ENCODE measurements around the gene GALNT18. TPM values are rescaled to one million over a fixed set of nuclear protein-coding genes. Genes with fewer than 3 reads are reported as not detected.

The GALNT18 gene
- total RNA-seq, 1 donor from 2014 or later, result 20.0 TPM

- no peak for DNase-seq (ENCODE audit: low spot score)
These were observed 33.6 kb downstream of the GALNT18 start for GRCh38 chr11:11588243-11588642.

- DNase-seq (ENCODE audit: low spot score), result no peak
These were observed 34.7 kb downstream of the GALNT18 start for GRCh38 chr11:11587122-11587521.

- DNase-seq (ENCODE audit: low spot score), result no peak
These were observed 35.3 kb downstream of the GALNT18 start for GRCh38 chr11:11586465-11586864.

- no peak for DNase-seq (ENCODE audit: low spot score)
These were observed 36.9 kb downstream of the GALNT18 start for GRCh38 chr11:11584937-11585336.

- DNase-seq (ENCODE audit: low spot score), result no peak
These were observed 37.3 kb downstream of the GALNT18 start for GRCh38 chr11:11584530-11584810.

GRCh38 chr11:11583801-11584529, 37.8 kb downstream of the GALNT18 start:
- no peak for DNase-seq (ENCODE audit: low spot score)

- DNase-seq (ENCODE audit: low spot score), result peak; percentile 9
These were observed 39.6 kb downstream of the GALNT18 start for GRCh38 chr11:11582011-11582701.

- DNase-seq (ENCODE audit: low spot score), result peak; percentile 6
These were observed 40.3 kb downstream of the GALNT18 start for GRCh38 chr11:11581481-11581880.

- peak; percentile 8 for DNase-seq (ENCODE audit: low spot score)
These were observed 40.9 kb downstream of the GALNT18 start for GRCh38 chr11:11580841-11581411.

- peak; percentile 9 for DNase-seq (ENCODE audit: low spot score)
These were observed 41.8 kb downstream of the GALNT18 start for GRCh38 chr11:11580012-11580411.

- peak; percentile 10 for DNase-seq (ENCODE audit: low spot score)
These were observed 42.5 kb downstream of the GALNT18 start for GRCh38 chr11:11579012-11579988.

GRCh38 chr11:11577932-11578911, 43.6 kb downstream of the GALNT18 start:
- DNase-seq (ENCODE audit: low spot score), result peak; percentile 7

GRCh38 chr11:11577251-11577855, 44.5 kb downstream of the GALNT18 start:
- DNase-seq (ENCODE audit: low spot score), result peak; percentile 7

- no peak for DNase-seq (ENCODE audit: low spot score)
These were observed 47.2 kb downstream of the GALNT18 start for GRCh38 chr11:11574373-11575287.

GRCh38 chr11:11572386-11572785, 49.4 kb downstream of the GALNT18 start:
- no peak for DNase-seq (ENCODE audit: low spot score)

- DNase-seq (ENCODE audit: low spot score), result no peak
These were observed 49.9 kb downstream of the GALNT18 start for GRCh38 chr11:11571893-11572292.

GRCh38 chr11:11570823-11571222, 51.0 kb downstream of the GALNT18 start:
- no peak for DNase-seq (ENCODE audit: low spot score)

- peak; percentile 59 for DNase-seq (ENCODE audit: low spot score)
These were observed 51.8 kb downstream of the GALNT18 start for GRCh38 chr11:11569936-11570491.
